Endothelial cell of umbilical vein (primary cell): ENCODE measurements around the gene L2HGDH. TPM values are rescaled to one million over a fixed set of nuclear protein-coding genes. Genes with fewer than 3 reads are reported as not detected.

ENCODE experiments used
- BruUV-seq: library from RNA; stranded (reverse); fragments of 400-500 nt; replicated peaks from 2 replicates; lab custom pipeline; 2021; lab: Mats Ljungman, UMichigan
- CTCF ChIA-PET: fragments of 300-600, 350-600 bp; sonication (Branson Sonifier 250); formaldehyde crosslinking; loops from one replicate; lab custom pipeline; 2021; ENCODE audit warnings: antibody characterized with exemption, inconsistent platforms; lab: Charles Lee
- POLR2A ChIA-PET: fragments of 300-600, 350-600 bp; sonication (Branson Sonifier 250); formaldehyde crosslinking; loops from one replicate; lab custom pipeline; 2021; ENCODE audit warnings: antibody characterized with exemption, inconsistent platforms; lab: Charles Lee
- DNase-seq: peaks from one replicate; pipeline ENCODE4 v3.0.0-alpha.2; 2011; ENCODE audit warnings: low read depth, low spot score
- FAIRE-seq: peaks from 2 replicates; lab custom pipeline; 2011; peaks lifted over from hg19 to GRCh38; lab: Jason Lieb, UNC
- H2AFZ ChIP-seq: 2 replicates; pipeline ENCODE4 v1.6.0; 2012; ENCODE audit warnings: low read depth, low read length, control low read depth, inconsistent platforms
- H3K27ac ChIP-seq: 2 replicates; pipeline ENCODE4 v1.5.1; 2011; ENCODE audit warnings: low read depth, mild to moderate bottlenecking, control low read depth, low read length, moderate library complexity; ENCODE audit not compliant: insufficient read depth
- H3K27me3 ChIP-seq, 2 experiments: 2 replicates each; pipeline versions ENCODE4 v1.6.0 to v1.6.1; 2011; ENCODE audit warnings: low read length in 2 of 2, mixed read lengths in 1 of 2; ENCODE audit not compliant: control insufficient read depth in 2 of 2, insufficient read depth in 2 of 2
- H3K36me3 ChIP-seq, 2 experiments: 2 replicates in 1 of 2; 3 replicates in 1 of 2; pipeline ENCODE4 v1.5.1; 2011; ENCODE audit warnings: low read length in 2 of 2, mild to moderate bottlenecking in 1 of 2, moderate library complexity in 1 of 2; ENCODE audit not compliant: control insufficient read depth in 2 of 2, insufficient read depth in 2 of 2; ENCODE audit errors: extremely low read depth in 1 of 2
- H3K4me1 ChIP-seq: 3 replicates; pipeline ENCODE4 v1.5.1; 2011; ENCODE audit warnings: mild to moderate bottlenecking, low read length; ENCODE audit not compliant: control insufficient read depth, insufficient read depth; ENCODE audit errors: extremely low read depth
- H3K4me2 ChIP-seq: 2 replicates; pipeline ENCODE4 v1.6.1; 2011; ENCODE audit warnings: low read length, control low read depth, mixed read lengths; ENCODE audit not compliant: insufficient read depth
- H3K4me3 ChIP-seq, 3 experiments: fragments of 200-600 bp in 1 of 3; sonication (generic), shearing (Covaris generic) in 1 of 3; replicated peaks in 1 of 3; 2 replicates each; pipeline ENCODE4 v1.5.1; 2011 to 2016; ENCODE audit warnings: control low read depth in 3 of 3, low read length in 3 of 3, mild to moderate bottlenecking in 2 of 3, inconsistent platforms in 1 of 3, low read depth in 1 of 3, moderate library complexity in 1 of 3; ENCODE audit not compliant: insufficient read depth in 1 of 3
- H3K79me2 ChIP-seq: 2 replicates; pipeline ENCODE4 v1.6.0; 2012; ENCODE audit warnings: low read length, inconsistent platforms; ENCODE audit not compliant: control insufficient read depth, insufficient read depth
- H3K9ac ChIP-seq: replicated peaks from 2 replicates; pipeline ENCODE3; 2011; ENCODE audit warnings: low read length, control low read depth; ENCODE audit not compliant: insufficient read depth; ENCODE audit errors: extremely low read depth
- H3K9me1 ChIP-seq: replicated peaks from 3 replicates; pipeline ENCODE4 v1.6.0; 2011; ENCODE audit warnings: mild to moderate bottlenecking, low read length; ENCODE audit not compliant: control insufficient read depth, insufficient read depth; ENCODE audit errors: extremely low read depth
- H3K9me3 ChIP-seq: replicated peaks from 2 replicates; pipeline ENCODE4 v1.5.1; 2012; ENCODE audit warnings: low read length, inconsistent platforms; ENCODE audit not compliant: control insufficient read depth, insufficient read depth
- H4K20me1 ChIP-seq: replicated peaks from 2 replicates; pipeline ENCODE3; 2011; ENCODE audit warnings: mild to moderate bottlenecking, low read length; ENCODE audit not compliant: control insufficient read depth, insufficient read depth; ENCODE audit errors: extremely low read depth
- CTCF ChIP-seq, 2 donors: IDR thresholded peaks; 1 replicate in 1 of 2; 2 replicates in 1 of 2; pipeline ENCODE4 v1.5.1; 2011; ENCODE audit warnings: low read length in 2 of 2, mild to moderate bottlenecking in 2 of 2, moderate library complexity in 2 of 2, control low read depth in 1 of 2, inconsistent platforms in 1 of 2, low read depth in 1 of 2; ENCODE audit not compliant: insufficient read depth in 1 of 2; ENCODE audit errors: extremely low read depth in 1 of 2
- EZH2 ChIP-seq: IDR thresholded peaks from 2 replicates; pipeline ENCODE4 v1.6.1; 2012; ENCODE audit warnings: borderline replicate concordance, low read depth, mild to moderate bottlenecking, moderate library complexity, low read length, inconsistent platforms; ENCODE audit not compliant: severe bottlenecking
- FOS ChIP-seq: IDR thresholded peaks from 2 replicates; pipeline ENCODE4 v1.6.1; 2011; ENCODE audit warnings: mild to moderate bottlenecking, low read length, moderate library complexity, borderline replicate concordance; ENCODE audit not compliant: insufficient read depth
- GATA2 ChIP-seq: IDR thresholded peaks from 2 replicates; pipeline ENCODE4 v1.7.0; 2011; ENCODE audit warnings: low read depth, mild to moderate bottlenecking, moderate library complexity, mixed read lengths, low read length; ENCODE audit not compliant: insufficient read length, insufficient read depth
- JUN ChIP-seq: IDR thresholded peaks from 2 replicates; pipeline ENCODE4 v1.6.1; 2011; ENCODE audit warnings: borderline replicate concordance, low read depth; ENCODE audit not compliant: insufficient read length, insufficient read depth
- MAX ChIP-seq: IDR thresholded peaks from 2 replicates; pipeline ENCODE4 v1.6.1; 2011; ENCODE audit not compliant: insufficient read depth, insufficient read length
- MYC ChIP-seq: IDR thresholded peaks from one replicate; pipeline ENCODE4 v1.6.1; 2011; ENCODE audit warnings: mild to moderate bottlenecking, low read depth, low read length
- POLR2A ChIP-seq: IDR thresholded peaks from 2 replicates; pipeline ENCODE4 v1.6.1; 2012; ENCODE audit warnings: low read depth, mild to moderate bottlenecking, control low read depth, low read length
- POLR2AphosphoS5 ChIP-seq: IDR thresholded peaks from 2 replicates; pipeline ENCODE4 v1.6.1; 2012; ENCODE audit warnings: low read depth, mild to moderate bottlenecking, control low read depth, low read length, moderate library complexity; ENCODE audit not compliant: insufficient read depth
- dilution Hi-C: fragments of 300-500 bp; cut with MboI; formaldehyde crosslinking; loops from one replicate; pipeline ENCODE4 v1.15.0; 2019; ENCODE audit warnings: low sequenced_read_pairs; ENCODE audit not compliant: extremely low pct_ligation_motif_present
- intact Hi-C: fragments of 100-400 bp; cut with micrococcal nuclease; formaldehyde crosslinking; loops from one replicate; pipeline ENCODE4 v1.10.0; 2022
- polyA plus RNA-seq, 4 experiments: library from polyadenylated mRNA; depleted of rRNA in 3 of 4; stranded (reverse) in 3 of 4; unstranded in 1 of 4; fragments of >200 nt; gene quantifications; 2 replicates each; pipeline versions ENCODE4 v1.2.1 to v1.2.3, GENCODE V29; 2011 to 2012; ENCODE audit warnings: missing spikeins in 1 of 4
- total RNA-seq: library from RNA; stranded (reverse); gene quantifications from 2 replicates; pipeline ENCODE4 v1.2.3, GENCODE V29; 2021

Gene L2HGDH
- total and polyA plus RNA-seq, 2 donors (not counting 3 experiments of a cell fraction or from before 2014, with no cell fraction given): 2.5 to 5.3 TPM

GRCh38 chr14:50334211-50334610, 22.2 kb upstream of the L2HGDH start:
- DNase-seq: no peak
- no peak for FAIRE-seq
- Histone ChIP-seq H2AFZ (no peak overlapping the region), H3K79me2 (no peaks in the 10 kb centered on the region), H3K4me1 (peaks cover 24% of the 10 kb centered on the region), H3K9me3 (no peaks in the 10 kb centered on the region), H4K20me1 (no peaks in the 10 kb centered on the region), H3K4me3 (no peak overlapping the region), H3K4me2 (no peak overlapping the region), H3K9ac (no peak overlapping the region), H3K36me3 (peaks cover 2% of the 10 kb centered on the region in 2 experiments), H3K9me1 (no peaks in the 10 kb centered on the region), H3K27me3 (no peaks in the 10 kb centered on the region), H3K27ac (no peak overlapping the region)
- intact Hi-C loops (no loop called here), dilution Hi-C loops (no loop called here)
- TF ChIP-seq MAX (no peak), MYC (no peak), EZH2 (no peak), CTCF (IDR thresholded peaks at IDR 0.05; ENCODE audit: extremely low read depth in 1 of 2, insufficient read depth in 1 of 2, low read depth in 1 of 2, low read length in 2 of 2) (no peak), POLR2AphosphoS5 (no peak), JUN (no peak), POLR2A (no peak), FOS (no peak), GATA2 (no peak)
- BruUV-seq: no TSS peak
- ChIA-PET POLR2A (no interaction called here), CTCF (interaction anchor here (0.9 to 1.4 kb wide), 3 partner anchors 12 to 17 kb away, joined by 3 to 4 read pairs (median 3); no protein-coding TSS in a partner anchor)
